OCI-LY3 (cell line): Measurements from ENCODE around the gene ANP32A.

Experiments used
- EZH2phosphoT487 ChIP-seq: fragments of 200-600 bp; shearing (Covaris generic); IDR thresholded peaks from 2 replicates; pipeline ENCODE4 v1.6.1; 2018; ENCODE audit warnings: antibody characterized with exemption, mixed run types, low read depth
- TF ChIP-seq, protein P1 (sequence below): fragments of 200-600, 300-600 bp; sonication (generic); IDR thresholded peaks from 2 replicates; pipeline ENCODE4 v1.5.1; 2014; ENCODE audit warnings: antibody characterized with exemption, low read length, low read depth

DNA sequence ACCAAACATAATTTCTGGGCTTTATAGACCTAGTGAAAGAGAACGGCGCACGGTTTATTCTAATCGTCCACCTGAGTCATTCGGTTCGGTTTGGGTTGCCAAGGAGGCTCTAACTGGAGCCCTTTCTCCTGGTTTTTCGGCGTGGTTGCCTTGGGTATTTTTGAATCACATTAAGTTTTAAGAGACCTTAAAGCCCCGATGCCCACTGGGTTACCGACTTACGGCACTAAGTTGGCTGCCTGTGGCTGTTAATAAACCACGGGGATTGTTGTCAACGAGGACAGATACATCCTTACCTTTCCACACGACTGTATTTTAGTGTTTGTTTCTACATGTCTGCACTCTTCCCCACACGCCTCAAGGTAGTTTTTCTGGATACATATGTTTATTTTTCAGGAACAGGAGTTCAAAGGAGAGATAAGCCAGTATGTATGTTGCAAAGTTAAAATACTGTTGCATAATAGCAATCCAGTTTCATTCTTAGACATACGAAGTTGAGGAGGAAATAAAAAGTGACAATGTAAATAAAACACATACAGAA, 1.2 kb upstream of the ANP32A start:
- TF ChIP-seq, protein P1, sequence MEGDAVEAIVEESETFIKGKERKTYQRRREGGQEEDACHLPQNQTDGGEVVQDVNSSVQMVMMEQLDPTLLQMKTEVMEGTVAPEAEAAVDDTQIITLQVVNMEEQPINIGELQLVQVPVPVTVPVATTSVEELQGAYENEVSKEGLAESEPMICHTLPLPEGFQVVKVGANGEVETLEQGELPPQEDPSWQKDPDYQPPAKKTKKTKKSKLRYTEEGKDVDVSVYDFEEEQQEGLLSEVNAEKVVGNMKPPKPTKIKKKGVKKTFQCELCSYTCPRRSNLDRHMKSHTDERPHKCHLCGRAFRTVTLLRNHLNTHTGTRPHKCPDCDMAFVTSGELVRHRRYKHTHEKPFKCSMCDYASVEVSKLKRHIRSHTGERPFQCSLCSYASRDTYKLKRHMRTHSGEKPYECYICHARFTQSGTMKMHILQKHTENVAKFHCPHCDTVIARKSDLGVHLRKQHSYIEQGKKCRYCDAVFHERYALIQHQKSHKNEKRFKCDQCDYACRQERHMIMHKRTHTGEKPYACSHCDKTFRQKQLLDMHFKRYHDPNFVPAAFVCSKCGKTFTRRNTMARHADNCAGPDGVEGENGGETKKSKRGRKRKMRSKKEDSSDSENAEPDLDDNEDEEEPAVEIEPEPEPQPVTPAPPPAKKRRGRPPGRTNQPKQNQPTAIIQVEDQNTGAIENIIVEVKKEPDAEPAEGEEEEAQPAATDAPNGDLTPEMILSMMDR: no peak
- TF ChIP-seq EZH2phosphoT487: no peak
